Measurements from ENCODE around the gene COL28A1.

The COL28A1 gene

DNA sequence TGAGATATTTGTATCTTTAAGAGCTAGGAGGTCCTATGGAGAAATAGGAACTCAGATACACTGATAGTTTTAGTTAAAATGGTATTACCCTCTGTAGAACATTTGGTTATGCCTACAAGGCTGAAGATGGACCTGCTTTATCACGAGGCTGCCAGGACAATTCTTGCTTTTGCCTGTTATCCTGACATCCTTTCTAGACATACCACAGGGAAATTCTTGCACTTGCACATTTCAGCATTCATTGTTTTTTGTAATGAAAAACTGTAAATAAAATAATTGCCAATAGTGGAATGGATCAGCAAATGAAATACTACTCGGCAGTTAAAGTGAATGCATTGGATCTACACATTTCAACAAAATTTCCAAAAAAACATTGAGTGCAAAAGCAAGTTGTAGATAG, 9.7 kb downstream of the COL28A1 start:
- TF ChIP-seq, protein P1, sequence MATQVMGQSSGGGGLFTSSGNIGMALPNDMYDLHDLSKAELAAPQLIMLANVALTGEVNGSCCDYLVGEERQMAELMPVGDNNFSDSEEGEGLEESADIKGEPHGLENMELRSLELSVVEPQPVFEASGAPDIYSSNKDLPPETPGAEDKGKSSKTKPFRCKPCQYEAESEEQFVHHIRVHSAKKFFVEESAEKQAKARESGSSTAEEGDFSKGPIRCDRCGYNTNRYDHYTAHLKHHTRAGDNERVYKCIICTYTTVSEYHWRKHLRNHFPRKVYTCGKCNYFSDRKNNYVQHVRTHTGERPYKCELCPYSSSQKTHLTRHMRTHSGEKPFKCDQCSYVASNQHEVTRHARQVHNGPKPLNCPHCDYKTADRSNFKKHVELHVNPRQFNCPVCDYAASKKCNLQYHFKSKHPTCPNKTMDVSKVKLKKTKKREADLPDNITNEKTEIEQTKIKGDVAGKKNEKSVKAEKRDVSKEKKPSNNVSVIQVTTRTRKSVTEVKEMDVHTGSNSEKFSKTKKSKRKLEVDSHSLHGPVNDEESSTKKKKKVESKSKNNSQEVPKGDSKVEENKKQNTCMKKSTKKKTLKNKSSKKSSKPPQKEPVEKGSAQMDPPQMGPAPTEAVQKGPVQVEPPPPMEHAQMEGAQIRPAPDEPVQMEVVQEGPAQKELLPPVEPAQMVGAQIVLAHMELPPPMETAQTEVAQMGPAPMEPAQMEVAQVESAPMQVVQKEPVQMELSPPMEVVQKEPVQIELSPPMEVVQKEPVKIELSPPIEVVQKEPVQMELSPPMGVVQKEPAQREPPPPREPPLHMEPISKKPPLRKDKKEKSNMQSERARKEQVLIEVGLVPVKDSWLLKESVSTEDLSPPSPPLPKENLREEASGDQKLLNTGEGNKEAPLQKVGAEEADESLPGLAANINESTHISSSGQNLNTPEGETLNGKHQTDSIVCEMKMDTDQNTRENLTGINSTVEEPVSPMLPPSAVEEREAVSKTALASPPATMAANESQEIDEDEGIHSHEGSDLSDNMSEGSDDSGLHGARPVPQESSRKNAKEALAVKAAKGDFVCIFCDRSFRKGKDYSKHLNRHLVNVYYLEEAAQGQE (IDR thresholded peaks at IDR 0.05; ENCODE audit: insufficient read depth in 1 of 2, low read depth in 2 of 2, low read length in 2 of 2) = no peak
- no peak for TF ChIP-seq SIN3A (IDR thresholded peaks at IDR 0.05; ENCODE audit: borderline replicate concordance, insufficient read depth, low read length)

- TF ChIP-seq POLR2AphosphoS5 (IDR thresholded peaks at IDR 0.05; ENCODE audit: low read depth, low read length) (no peak), TAF1 (IDR thresholded peaks at IDR 0.05; ENCODE audit: borderline replicate concordance, insufficient read depth, low read length) (no peak), FOXP2 (optimal IDR thresholded peaks at IDR 0.05; ENCODE audit: borderline replicate concordance, extremely low read depth, extremely low read length, insufficient read depth) (no peak), SIN3A (IDR thresholded peaks at IDR 0.05; ENCODE audit: borderline replicate concordance, insufficient read depth, low read length) (no peak)
- TF ChIP-seq, protein P1 (IDR thresholded peaks at IDR 0.05; ENCODE audit: insufficient read depth in 1 of 2, low read depth in 2 of 2, low read length in 2 of 2) = no peak
Observed at GRCh38 chr7:7524121-7524520, 11.6 kb downstream of the COL28A1 start.

DNA sequence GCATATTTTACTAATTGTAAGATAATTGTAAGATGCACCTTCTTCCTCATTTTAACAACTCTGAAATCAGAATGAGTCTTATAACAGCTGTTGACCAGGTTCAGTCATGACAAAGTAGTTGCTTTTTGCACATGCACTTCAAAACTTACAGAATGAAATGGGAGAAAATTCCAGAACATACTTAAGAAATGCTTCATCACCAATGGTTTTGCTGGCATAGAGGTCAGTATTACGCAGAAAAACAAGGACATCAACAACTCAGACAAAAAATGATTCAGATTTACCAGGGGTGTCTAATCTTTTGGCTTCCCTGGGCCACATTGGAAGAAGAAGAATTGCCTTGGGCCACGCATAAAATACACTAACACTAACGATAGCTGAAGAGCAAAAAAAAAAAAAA, 13.3 kb downstream of the COL28A1 start:
- no peak for TF ChIP-seq SIN3A (IDR thresholded peaks at IDR 0.05; ENCODE audit: borderline replicate concordance, insufficient read depth, low read length)
- TF ChIP-seq POLR2AphosphoS5 (IDR thresholded peaks at IDR 0.05; ENCODE audit: low read depth, low read length) = no peak
- no peak for TF ChIP-seq FOXP2 (optimal IDR thresholded peaks at IDR 0.05; ENCODE audit: borderline replicate concordance, extremely low read depth, extremely low read length, insufficient read depth)
- TF ChIP-seq TAF1 (IDR thresholded peaks at IDR 0.05; ENCODE audit: borderline replicate concordance, insufficient read depth, low read length) = no peak
- TF ChIP-seq, protein P1 (IDR thresholded peaks at IDR 0.05; ENCODE audit: insufficient read depth in 1 of 2, low read depth in 2 of 2, low read length in 2 of 2) = no peak

GRCh38 chr7:7521259-7521658, 14.4 kb downstream of the COL28A1 start:
- TF ChIP-seq SIN3A (IDR thresholded peaks at IDR 0.05; ENCODE audit: borderline replicate concordance, insufficient read depth, low read length) (no peak), POLR2AphosphoS5 (IDR thresholded peaks at IDR 0.05; ENCODE audit: low read depth, low read length) (no peak), TAF1 (IDR thresholded peaks at IDR 0.05; ENCODE audit: borderline replicate concordance, insufficient read depth, low read length) (no peak), FOXP2 (optimal IDR thresholded peaks at IDR 0.05; ENCODE audit: borderline replicate concordance, extremely low read depth, extremely low read length, insufficient read depth) (no peak)
- TF ChIP-seq, protein P1 (IDR thresholded peaks at IDR 0.05; ENCODE audit: insufficient read depth in 1 of 2, low read depth in 2 of 2, low read length in 2 of 2) = no peak

GRCh38 chr7:7519528-7519927, 16.1 kb downstream of the COL28A1 start:
- TF ChIP-seq POLR2AphosphoS5 (IDR thresholded peaks at IDR 0.05; ENCODE audit: low read depth, low read length) = no peak
- TF ChIP-seq, protein P1 (IDR thresholded peaks at IDR 0.05; ENCODE audit: insufficient read depth in 1 of 2, low read depth in 2 of 2, low read length in 2 of 2) = no peak
- TF ChIP-seq SIN3A (IDR thresholded peaks at IDR 0.05; ENCODE audit: borderline replicate concordance, insufficient read depth, low read length) = no peak
- TF ChIP-seq FOXP2 (optimal IDR thresholded peaks at IDR 0.05; ENCODE audit: borderline replicate concordance, extremely low read depth, extremely low read length, insufficient read depth) = no peak
- TF ChIP-seq TAF1 (IDR thresholded peaks at IDR 0.05; ENCODE audit: borderline replicate concordance, insufficient read depth, low read length) = no peak

All from PFSK-1 (cell line).